ENCODE measurements around the gene EEF1A2.

The EEF1A2 gene

GRCh38 chr20:63442100-63442493 is 56.8 kb downstream of the EEF1A2 start:
- no peak overlapping the region for H3K4me3 ChIP-seq (ENCODE audit: low read depth, low read length)
- TF ChIP-seq CTCF (conservative IDR thresholded peaks at IDR 0.05; ENCODE audit: low read depth, low read length) = peak; percentile 48
- DNase-seq (ENCODE audit: low read depth) = peak; percentile 32

- no peak for DNase-seq (ENCODE audit: low read depth)
- no peak for TF ChIP-seq CTCF (conservative IDR thresholded peaks at IDR 0.05; ENCODE audit: low read depth, low read length)
Observed at GRCh38 chr20:63441136-63442099, 57.5 kb downstream of the EEF1A2 start.

GRCh38 chr20:63440366-63440955 is 58.4 kb downstream of the EEF1A2 start:
- H3K4me3 ChIP-seq (ENCODE audit: low read depth, low read length) = no peak overlapping the region
- DNase-seq (ENCODE audit: low read depth) = no peak
- no peak for TF ChIP-seq CTCF (conservative IDR thresholded peaks at IDR 0.05; ENCODE audit: low read depth, low read length)

More at GRCh38 chr20:63441136-63442099, 57.5 kb downstream of the EEF1A2 start:
- H3K4me3 ChIP-seq (ENCODE audit: low read depth, low read length) = no peak overlapping the region

- no peak overlapping the region for H3K4me3 ChIP-seq (ENCODE audit: low read depth, low read length)
- DNase-seq (ENCODE audit: low read depth) = no peak
- no peak for TF ChIP-seq CTCF (conservative IDR thresholded peaks at IDR 0.05; ENCODE audit: low read depth, low read length)
Observed at GRCh38 chr20:63439866-63440265, 59.0 kb downstream of the EEF1A2 start.

- no peak overlapping the region for H3K4me3 ChIP-seq (ENCODE audit: low read depth, low read length)
- TF ChIP-seq CTCF (conservative IDR thresholded peaks at IDR 0.05; ENCODE audit: low read depth, low read length) = no peak
- no peak for DNase-seq (ENCODE audit: low read depth)
Observed at GRCh38 chr20:63438121-63438520, 60.8 kb downstream of the EEF1A2 start.

Data from choroid plexus epithelial cell (primary cell).